H1 (cell line): ENCODE results near the gene CMYA5. TPM values are rescaled to one million over a fixed set of nuclear protein-coding genes. Genes with fewer than 3 reads are reported as not detected.

Source experiments
- EGR1 ChIP-seq: IDR thresholded peaks from 2 replicates; pipeline ENCODE4 v1.6.1; 2011; ENCODE audit warnings: low read depth, low read length, borderline replicate concordance
- EZH2 ChIP-seq: fragments of 200-600 bp; sonication (generic); IDR thresholded peaks from 2 replicates; pipeline ENCODE4 v1.7.1; 2012; ENCODE audit warnings: low read depth, mild to moderate bottlenecking, moderate library complexity, low read length, inconsistent platforms; ENCODE audit not compliant: severe bottlenecking
- MAFK ChIP-seq: IDR thresholded peaks from 2 replicates; pipeline ENCODE4 v1.6.1; 2012; ENCODE audit warnings: low read depth, mild to moderate bottlenecking, improper control_type of control experiment, low read length
- SIX5 ChIP-seq: IDR thresholded peaks from 2 replicates; pipeline ENCODE4 v1.6.1; 2011; ENCODE audit warnings: mild to moderate bottlenecking, low read depth, low read length
- polyA plus RNA-seq, 7 experiments: library from polyadenylated mRNA; depleted of rRNA in 3 of 7; stranded (reverse) in 5 of 7; unstranded in 2 of 7; fragments of >200 nt in 5 of 7; fragments of 200-250 nt in 2 of 7; gene quantifications; 1 replicate in 5 of 7; 2 replicates in 1 of 7; 4 replicates in 1 of 7; pipeline versions ENCODE4 v1.2.1 to v1.2.3, GENCODE V29; 2011 to 2013; ENCODE audit warnings: missing spikeins in 2 of 7, mixed read lengths in 2 of 7
- total RNA-seq: library from RNA; stranded (reverse); fragmentation: NEBNext Ultra II Directional; extraction: Animal tissue kit (Norgen Biotek cat#: 25700); gene quantifications from 2 replicates; pipeline ENCODE4 v1.2.1, GENCODE V29; 2021

The CMYA5 gene
- total and polyA plus RNA-seq, 2 of the 8 experiments (the other 6 are each of a cell fraction or from before 2014, with no cell fraction given) = 0.88 to 0.95 TPM

GRCh38 chr5:79694183-79694582 is 4.5 kb downstream of the CMYA5 start (continued):
- TF ChIP-seq EZH2 (no peak), SIX5 (no peak), EGR1 (no peak), MAFK (no peak)
